MM.1S (cell line): Measurements from ENCODE around the gene PDZD8.

Source experiments
- EZH2phosphoT487 ChIP-seq: fragments of 300-600 bp; sonication (generic); IDR thresholded peaks from 2 replicates; pipeline ENCODE4 v1.6.1; 2018; ENCODE audit warnings: antibody characterized with exemption, low read length
- TF ChIP-seq, protein P1 (sequence below): fragments of 300-600 bp; sonication (generic); IDR thresholded peaks from 2 replicates; pipeline ENCODE4 v1.5.1; 2016; ENCODE audit warnings: antibody characterized with exemption, low read length, mixed read lengths

DNA sequence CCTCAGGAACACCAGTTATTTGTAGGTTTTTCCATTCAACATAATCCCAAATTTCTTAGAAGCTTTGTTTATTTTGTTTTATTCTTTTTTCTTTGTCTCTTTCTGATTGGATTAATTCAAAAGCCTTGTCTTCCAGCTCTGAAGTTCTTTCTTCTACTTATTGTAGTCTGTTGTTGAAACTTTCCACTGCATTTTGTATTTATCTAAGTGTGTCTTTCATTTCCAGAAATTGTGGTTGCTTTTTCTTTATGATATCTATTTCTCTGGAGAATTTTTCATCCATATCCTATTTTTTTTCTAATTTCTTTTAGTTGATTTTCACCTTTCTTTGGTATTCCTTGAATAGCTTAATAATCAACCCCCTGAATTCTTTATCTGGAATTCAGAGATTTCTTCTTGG is 75.8 kb downstream of the PDZD8 start:
- TF ChIP-seq, protein P1, sequence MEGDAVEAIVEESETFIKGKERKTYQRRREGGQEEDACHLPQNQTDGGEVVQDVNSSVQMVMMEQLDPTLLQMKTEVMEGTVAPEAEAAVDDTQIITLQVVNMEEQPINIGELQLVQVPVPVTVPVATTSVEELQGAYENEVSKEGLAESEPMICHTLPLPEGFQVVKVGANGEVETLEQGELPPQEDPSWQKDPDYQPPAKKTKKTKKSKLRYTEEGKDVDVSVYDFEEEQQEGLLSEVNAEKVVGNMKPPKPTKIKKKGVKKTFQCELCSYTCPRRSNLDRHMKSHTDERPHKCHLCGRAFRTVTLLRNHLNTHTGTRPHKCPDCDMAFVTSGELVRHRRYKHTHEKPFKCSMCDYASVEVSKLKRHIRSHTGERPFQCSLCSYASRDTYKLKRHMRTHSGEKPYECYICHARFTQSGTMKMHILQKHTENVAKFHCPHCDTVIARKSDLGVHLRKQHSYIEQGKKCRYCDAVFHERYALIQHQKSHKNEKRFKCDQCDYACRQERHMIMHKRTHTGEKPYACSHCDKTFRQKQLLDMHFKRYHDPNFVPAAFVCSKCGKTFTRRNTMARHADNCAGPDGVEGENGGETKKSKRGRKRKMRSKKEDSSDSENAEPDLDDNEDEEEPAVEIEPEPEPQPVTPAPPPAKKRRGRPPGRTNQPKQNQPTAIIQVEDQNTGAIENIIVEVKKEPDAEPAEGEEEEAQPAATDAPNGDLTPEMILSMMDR = no peak
- TF ChIP-seq EZH2phosphoT487 = no peak
